NCI-H1930 (cell line): ENCODE measurements around the gene DLGAP3.
"Not testable (repeated sequence)": the region's sequence is repeated elsewhere in the genome, so short reads cannot be mapped to it uniquely, and the experiment has no call there.

Experiments
- DNase-seq, 2 experiments: peaks; one replicate each; lab custom pipeline; 2025; lab: John Stamatoyannopoulos, UW

Gene DLGAP3

DNA sequence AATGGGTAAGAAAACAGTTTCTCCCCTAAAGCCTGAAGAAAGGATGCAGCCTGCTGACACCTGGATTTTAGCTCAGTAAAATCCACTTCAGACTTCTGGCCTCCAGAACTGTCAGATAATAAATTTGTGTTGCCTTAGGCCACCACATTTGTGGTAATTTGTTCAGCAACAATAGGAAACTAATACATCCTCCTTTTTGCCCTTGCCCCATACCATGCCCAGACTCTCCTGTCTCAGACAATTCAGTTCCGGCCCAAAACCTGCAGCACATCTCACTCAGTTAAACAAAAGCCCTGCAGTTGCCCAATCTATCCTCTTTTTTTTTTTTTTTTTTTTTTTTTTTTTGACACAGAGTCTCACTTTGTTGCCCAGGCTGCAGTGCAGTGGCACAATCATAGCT, 95.7 kb downstream of the DLGAP3 start:
- DNase-seq, result no peak

DNA sequence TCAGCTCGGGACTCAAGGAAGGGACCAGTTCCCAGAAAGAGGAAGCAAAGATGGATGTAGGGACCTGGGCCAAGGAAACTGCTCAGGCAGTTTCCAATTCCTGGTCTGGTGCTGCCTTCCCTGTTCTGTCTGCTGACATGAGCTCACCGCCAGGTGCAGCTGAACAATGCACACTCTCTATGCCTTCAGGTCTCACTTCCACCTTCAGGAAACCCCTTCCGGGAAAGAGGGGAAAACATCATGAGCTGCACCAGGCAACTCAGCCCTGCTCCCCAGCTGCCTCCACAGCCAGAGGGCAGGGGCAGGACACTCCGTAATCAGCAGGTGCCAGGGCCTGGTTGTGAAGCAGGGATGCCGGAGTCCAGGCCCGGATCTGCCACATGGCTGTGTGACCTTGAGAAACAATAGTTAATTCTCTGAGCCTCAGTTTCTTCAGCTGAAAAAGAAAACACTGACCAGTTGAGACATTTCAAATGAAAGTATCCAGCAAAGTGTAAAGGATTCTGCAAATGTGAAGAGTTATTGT, 97.7 kb downstream of the DLGAP3 start:
- no peak for DNase-seq

DNA sequence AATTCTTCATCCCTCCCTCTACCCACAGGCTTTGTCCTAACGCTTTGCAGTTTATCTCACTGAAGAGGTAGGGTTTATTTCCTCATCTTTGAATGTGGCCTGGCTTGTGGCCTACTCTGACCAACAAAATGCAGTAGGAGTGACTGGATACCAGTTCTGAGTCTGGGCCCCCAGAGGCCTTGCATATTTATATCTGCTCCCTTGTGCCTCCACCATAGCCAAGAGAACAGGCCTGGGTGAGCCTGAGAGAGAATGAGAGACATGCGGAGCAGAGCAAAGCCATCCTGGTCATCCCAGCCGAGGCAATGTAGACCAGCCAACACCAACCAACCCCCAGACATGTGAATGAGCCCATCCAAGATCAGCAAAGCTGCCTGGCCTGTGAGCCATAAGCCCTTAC, 100.2 kb downstream of the DLGAP3 start:
- DNase-seq, result no peak

DNA sequence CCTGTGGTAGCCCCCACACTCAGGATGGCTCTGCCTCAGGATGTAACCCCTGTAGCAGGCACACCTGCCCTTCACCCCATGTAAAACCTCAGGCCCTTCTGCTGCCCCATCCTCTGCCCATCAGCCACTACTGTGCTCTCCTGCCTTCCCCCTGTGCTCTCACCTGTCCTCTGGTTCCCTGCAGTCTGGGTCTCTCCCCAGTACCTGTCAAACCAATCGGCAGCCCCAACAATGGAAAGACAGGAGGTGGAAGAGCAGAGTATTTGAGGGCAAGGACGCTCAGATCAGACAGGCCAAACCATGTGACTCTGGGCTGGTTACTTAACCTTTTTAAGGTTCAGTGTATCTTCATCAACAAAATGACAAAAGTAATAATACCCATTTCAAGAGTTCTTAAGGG, 100.8 kb downstream of the DLGAP3 start:
- no peak for DNase-seq

DNA sequence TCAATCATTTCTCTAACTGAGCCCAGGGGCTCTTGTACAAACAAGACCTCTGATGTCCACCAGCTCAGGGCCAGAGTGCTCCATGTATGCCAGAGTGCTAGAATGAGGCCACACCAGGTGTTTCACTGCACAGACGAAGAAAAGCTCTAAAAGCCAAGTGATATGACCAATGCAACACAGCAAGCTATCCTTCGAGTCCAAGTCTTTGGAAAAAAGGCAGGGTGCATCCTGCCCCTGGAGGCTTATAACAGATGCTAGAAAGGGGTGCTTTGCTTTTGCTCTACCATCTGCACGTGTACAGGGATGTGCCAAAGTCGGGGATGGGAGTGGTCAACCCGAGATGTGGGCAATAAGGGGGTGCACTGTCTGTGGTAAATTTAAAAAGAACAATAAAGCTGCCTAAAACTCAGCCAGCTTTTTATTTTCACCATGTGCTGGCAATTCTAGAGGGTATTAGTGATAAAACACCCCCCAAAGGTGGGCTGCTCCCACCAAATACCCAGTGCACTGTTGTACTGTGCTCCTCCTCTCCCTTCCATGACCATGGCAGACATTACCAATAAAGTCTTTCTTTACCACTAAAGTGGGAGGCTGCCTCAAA, 102.0 kb downstream of the DLGAP3 start:
- DNase-seq, result no peak

DNA sequence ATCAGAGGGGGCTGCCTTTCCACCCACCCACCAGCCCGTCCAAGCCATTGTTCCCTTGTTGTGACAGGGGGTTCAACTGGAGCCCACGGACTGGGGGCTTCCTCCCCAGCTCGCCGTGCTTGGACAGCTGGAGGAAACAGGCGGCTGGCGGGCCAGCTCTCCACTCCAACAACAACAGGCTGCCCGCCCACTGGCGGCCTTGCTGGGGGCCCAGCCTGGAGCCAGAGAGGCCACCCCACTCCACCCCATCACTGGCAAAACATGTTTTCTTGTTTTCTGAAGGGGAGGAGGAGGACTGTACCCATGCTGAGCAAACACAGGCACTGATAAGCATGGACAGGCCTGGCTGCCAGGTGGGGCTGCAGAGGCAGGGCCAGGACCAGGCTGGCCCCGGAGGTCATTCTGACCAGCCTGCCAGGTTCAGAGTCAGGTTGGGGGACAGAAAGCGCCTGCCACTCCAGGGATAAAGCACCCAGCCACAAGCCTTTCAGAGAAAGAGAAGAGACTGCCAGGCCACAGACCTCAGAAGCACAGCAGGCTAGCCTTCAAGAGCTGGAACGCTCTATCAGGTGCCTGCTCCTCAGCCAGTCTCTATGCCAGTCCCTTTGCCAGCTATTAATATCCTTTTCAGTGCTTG, 103.9 kb downstream of the DLGAP3 start:
- DNase-seq, result no peak

DNA sequence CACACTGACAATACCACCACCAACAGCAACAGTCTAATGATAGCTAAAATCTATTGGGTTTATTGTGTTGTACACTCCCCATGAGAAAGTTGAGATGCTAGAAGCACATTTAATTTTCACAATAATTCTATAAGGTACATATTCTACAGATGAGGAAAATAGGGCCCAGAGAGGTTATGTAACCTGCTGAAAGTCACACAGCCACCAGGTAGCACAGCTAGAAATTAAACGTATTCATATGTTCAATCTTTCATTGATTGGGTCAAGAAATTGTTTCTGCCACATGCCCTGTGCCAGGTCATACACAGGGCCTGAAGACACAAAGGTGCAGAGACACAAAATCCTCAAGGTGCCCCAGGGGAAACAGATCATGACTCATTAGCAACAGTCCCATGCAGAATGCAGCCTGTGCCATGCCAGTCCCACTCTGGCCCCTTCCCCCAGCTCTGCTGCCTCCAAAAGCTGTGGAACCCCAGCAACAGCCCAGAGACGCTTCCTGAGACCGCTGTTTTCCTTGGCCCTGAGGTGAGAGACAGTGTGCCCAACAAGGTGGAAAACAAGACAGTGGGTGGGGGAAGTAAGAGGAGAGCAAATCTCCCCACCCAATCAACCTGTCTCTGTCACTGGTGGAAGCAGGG, 104.5 kb downstream of the DLGAP3 start:
- no peak for DNase-seq

DNA sequence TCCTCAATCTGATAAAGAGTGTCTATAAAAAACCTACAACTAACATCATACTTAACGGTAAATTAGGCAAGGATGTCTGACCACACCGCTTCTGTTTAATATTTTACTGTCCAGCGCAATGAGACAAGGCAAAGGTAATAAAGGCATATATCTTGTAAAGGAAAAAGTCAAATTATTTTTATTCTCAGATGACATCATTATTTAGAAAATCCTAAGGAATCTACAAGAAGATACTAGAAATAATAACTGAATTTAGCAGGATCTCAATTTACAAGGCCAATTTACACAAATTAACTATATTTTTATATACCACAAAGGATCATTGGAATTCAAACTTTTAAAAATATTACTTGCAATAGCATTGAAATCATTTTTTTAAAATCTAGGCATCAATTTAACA, 107.2 kb downstream of the DLGAP3 start:
- no peak for DNase-seq

DNA sequence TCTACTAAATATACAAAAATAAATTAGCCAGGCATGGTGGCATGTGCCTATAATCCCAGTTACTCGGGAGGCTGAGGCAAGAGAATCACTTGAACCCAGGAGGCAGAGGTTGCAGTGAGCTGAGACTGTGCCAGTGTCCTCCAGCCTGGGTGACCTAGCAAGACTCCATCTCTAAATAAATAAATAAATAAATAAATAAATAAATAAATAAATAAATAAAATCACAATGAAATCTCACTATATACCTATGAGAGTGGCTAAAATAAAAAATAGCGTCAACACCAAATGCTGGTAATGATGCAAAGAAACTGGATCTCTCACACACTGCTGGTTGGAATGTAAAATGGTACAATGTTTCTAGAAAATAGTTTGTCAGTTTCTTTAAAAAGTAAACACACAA, 110.6 kb downstream of the DLGAP3 start:
- DNase-seq, result not testable (repeated sequence)

DNA sequence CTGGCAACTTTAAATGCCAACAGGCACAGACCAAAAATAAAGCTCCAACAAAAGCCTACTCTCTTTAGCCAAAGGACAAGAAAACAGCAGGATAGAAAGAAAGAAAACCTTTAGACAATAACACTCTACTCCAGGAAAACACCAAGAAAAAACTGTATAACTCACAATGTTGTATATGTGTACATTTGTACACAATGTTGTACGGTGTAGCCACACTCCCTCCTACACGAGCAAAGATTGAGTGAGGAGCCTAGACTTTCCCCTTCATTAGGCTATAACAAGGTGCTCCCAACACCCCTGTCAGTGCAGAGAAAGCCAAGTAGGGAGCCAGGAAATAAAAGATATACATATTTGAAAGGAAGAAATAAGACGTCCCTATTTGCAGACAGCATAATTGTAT, 112.7 kb downstream of the DLGAP3 start:
- no peak for DNase-seq

DNA sequence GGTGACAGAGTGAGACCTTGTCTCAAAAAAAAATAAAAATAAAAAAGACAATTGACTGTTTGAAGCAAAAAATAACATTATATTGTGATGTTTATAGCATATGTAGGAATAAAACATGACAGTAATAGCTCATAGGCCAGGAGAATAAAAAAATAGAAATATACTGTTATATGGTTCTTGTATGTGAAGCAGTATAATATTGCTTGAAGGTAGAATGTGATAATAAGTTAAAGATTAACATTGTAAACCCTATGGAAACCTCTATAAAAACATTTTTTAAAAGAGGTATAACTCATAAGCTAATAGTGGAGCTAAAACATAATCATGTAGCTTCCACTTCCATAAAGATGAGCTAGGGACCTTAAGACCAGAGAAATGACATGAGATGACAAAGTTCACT, 113.1 kb downstream of the DLGAP3 start:
- DNase-seq, result no peak
